Hematopoietic multipotent progenitor cell treated with erythropoietin and hydrocortisone succinate and interleukin-3 and kit ligand, for 4 days (in vitro differentiated cells): ENCODE measurements around the gene EXOC6B.

ENCODE experiments used
- DNase-seq: peaks from one replicate; pipeline ENCODE4 v3.0.0-alpha.2; 2015

Gene EXOC6B

GRCh38 chr2:72825257-72826155 lies at the start of gene EXOC6B:
Gene EXOC6B, minus strand, starts transcription at chr2:72826033.
- peak; percentile 92 for DNase-seq

GRCh38 chr2:72871880-72872279 lies 46.0 kb upstream of the EXOC6B start:
- DNase-seq, result no peak

- DNase-seq, result no peak
Observed at GRCh38 chr2:72871060-72871459, 45.2 kb upstream of the EXOC6B start.

GRCh38 chr2:72864500-72864899 lies 38.7 kb upstream of the EXOC6B start:
- DNase-seq, result no peak

GRCh38 chr2:72863046-72863445 lies 37.2 kb upstream of the EXOC6B start:
- no peak for DNase-seq

- DNase-seq, result peak; percentile 92
Observed at GRCh38 chr2:72862239-72862988, 36.6 kb upstream of the EXOC6B start.

- peak; percentile 75 for DNase-seq
Observed at GRCh38 chr2:72859831-72860262, 34.0 kb upstream of the EXOC6B start.

- DNase-seq, result no peak
Observed at GRCh38 chr2:72851333-72851732, 25.5 kb upstream of the EXOC6B start.

- no peak for DNase-seq
Observed at GRCh38 chr2:72849138-72849462, 23.3 kb upstream of the EXOC6B start.

GRCh38 chr2:72848436-72849137 lies 22.8 kb upstream of the EXOC6B start:
- no peak for DNase-seq

GRCh38 chr2:72847534-72848315 lies 21.9 kb upstream of the EXOC6B start:
- DNase-seq, result no peak

GRCh38 chr2:72846171-72847095 lies 20.6 kb upstream of the EXOC6B start:
- DNase-seq, result no peak

GRCh38 chr2:72843301-72843700 lies 17.5 kb upstream of the EXOC6B start:
- DNase-seq, result no peak

GRCh38 chr2:72841462-72842125 lies 15.8 kb upstream of the EXOC6B start:
- DNase-seq, result no peak

- DNase-seq, result no peak
Observed at GRCh38 chr2:72840066-72840465, 14.2 kb upstream of the EXOC6B start.

GRCh38 chr2:72837171-72837570 lies 11.3 kb upstream of the EXOC6B start:
- DNase-seq, result no peak

GRCh38 chr2:72835403-72835802 lies 9.6 kb upstream of the EXOC6B start:
- DNase-seq, result no peak

- DNase-seq, result peak; percentile 83
Observed at GRCh38 chr2:72834596-72834995, 8.8 kb upstream of the EXOC6B start.

- peak; percentile 51 for DNase-seq
Observed at GRCh38 chr2:72833084-72833714, 7.4 kb upstream of the EXOC6B start.

- DNase-seq, result no peak
Observed at GRCh38 chr2:72830273-72830672, 4.4 kb upstream of the EXOC6B start.
